Transverse colon (tissue), 4 donors: ENCODE measurements around the gene RAB40C. TPM values are rescaled to one million over a fixed set of nuclear protein-coding genes. Genes with fewer than 3 reads are reported as not detected.

Experiments used
- DNase-seq: peaks from one replicate; pipeline ENCODE4 v3.0.0-alpha.2; 2019
- H3K27ac ChIP-seq, 4 donors: fragments of 200-600 bp; sonication (generic); 2 replicates each; pipeline ENCODE4 v1.5.1; 2016 to 2018; ENCODE audit warnings: inconsistent platforms in 4 of 4
- H3K27me3 ChIP-seq: fragments of 200-600 bp; sonication (generic); 2 replicates; pipeline ENCODE4 v1.5.1; 2017; ENCODE audit warnings: inconsistent platforms
- H3K36me3 ChIP-seq, 4 donors: fragments of 200-600 bp; sonication (generic); 2 replicates each; pipeline ENCODE4 v1.5.1; 2017 to 2019; ENCODE audit warnings: inconsistent platforms in 4 of 4
- H3K4me1 ChIP-seq, 4 donors: fragments of 200-600 bp; sonication (generic); 2 replicates each; pipeline ENCODE4 v1.5.1; 2017 to 2020; ENCODE audit warnings: inconsistent platforms in 4 of 4
- H3K4me3 ChIP-seq, 4 donors: fragments of 200-600 bp; sonication (generic); 1 replicate in 1 of 4; 2 replicates in 3 of 4; pipeline versions ENCODE4 v1.5.1 to v1.6.1; 2017 to 2019; ENCODE audit warnings: inconsistent platforms in 4 of 4
- H3K9me3 ChIP-seq, 2 donors: fragments of 200-600 bp; sonication (generic); 2 replicates each; pipeline ENCODE4 v1.5.1; 2017 to 2019; ENCODE audit warnings: inconsistent platforms in 2 of 2
- CTCF ChIP-seq, 5 experiments: fragments of 200-600 bp in 3 of 5; fragments of 450-650 bp in 2 of 5; sonication (generic) in 3 of 5; IDR thresholded peaks; 1 replicate in 2 of 5; 2 replicates in 3 of 5; pipeline ENCODE4 v1.5.1; 2016 to 2017; ENCODE audit warnings: antibody characterized with exemption in 5 of 5, inconsistent platforms in 3 of 5, mild to moderate bottlenecking in 2 of 5, moderate library complexity in 1 of 5
- EP300 ChIP-seq: sonication (generic); formaldehyde crosslinking; IDR thresholded peaks from one replicate; pipeline ENCODE4 v1.6.1; 2017; ENCODE audit warnings: antibody characterized with exemption, low read depth
- POLR2A ChIP-seq: fragments of 450-650 bp; IDR thresholded peaks from one replicate; pipeline ENCODE4 v1.6.1; 2016; ENCODE audit warnings: antibody characterized with exemption, mild to moderate bottlenecking, moderate library complexity
- POLR2AphosphoS5 ChIP-seq, 3 donors: sonication (generic); formaldehyde crosslinking; IDR thresholded peaks; one replicate each; pipeline ENCODE4 v1.6.1; 2016; ENCODE audit warnings: antibody characterized with exemption in 3 of 3
- WGBS, 2 donors: methylation state at CpG; one replicate each; pipeline ENCODE4 v1.1.5; 2018; ENCODE audit warnings: low coverage in 1 of 2; 5-methylcytosine and 5-hydroxymethylcytosine counted together
- in situ Hi-C, 4 donors: fragments of 200-750 bp; cut with MboI; loops; one replicate each; pipeline versions ENCODE4 v1.15.0 to v1.15.1; 2017; ENCODE audit warnings: low sequenced_read_pairs in 3 of 4, low pct_ligation_motif_present in 1 of 4, low pct_unique_long_range_greater_than_20kb in 1 of 4
- intact Hi-C: fragments of 100-400 bp; cut with DNase I; formaldehyde crosslinking; loops from one replicate; pipeline ENCODE4 v1.15.1; 2023; ENCODE audit warnings: low total_unique reads
- total RNA-seq, 4 donors: library from RNA; depleted of rRNA; stranded (reverse); fragments of >200 nt; gene quantifications; one replicate each; pipeline ENCODE4 v1.1.0, GENCODE V29; 2016

The RAB40C gene
- total RNA-seq, 4 donors from 2014 or later: 54.8 to 111 (median 83.5) TPM

- TF ChIP-seq POLR2A (no peak), POLR2AphosphoS5 (IDR thresholded peaks at IDR 0.05) (no peak), EP300 (no peak), CTCF (IDR thresholded peaks at IDR 0.05) (no peak)
- peak; percentile 56 for DNase-seq
- no peaks in the 10 kb centered on the region for H3K9me3 ChIP-seq
- in situ Hi-C loops: no loop called here
- 69% methylated on average over 20 of the region's 24 CpGs; no CpG with 5 or more reads in 1 of the 2 donors for WGBS, 2 donors
- peak overlapping the region in 1 of 4 donors; percentile 90 for H3K4me3 ChIP-seq
- H3K36me3 ChIP-seq: no peaks in the 10 kb centered on the region
- peak overlapping the region; percentile 85 to 93 (median 92) for H3K27ac ChIP-seq
- H3K4me1 ChIP-seq: peaks cover 25 to 56% (median 49%) of the 10 kb centered on the region in 4 donors
- H3K27me3 ChIP-seq: no peaks in the 10 kb centered on the region
- intact Hi-C loops: no loop called here
These were observed 2.8 kb downstream of the RAB40C start for GRCh38 chr16:592518-593306.

- Histone ChIP-seq H3K9me3 (no peaks in the 10 kb centered on the region), H3K36me3 (no peaks in the 10 kb centered on the region), H3K4me1 (peaks cover 19 to 50% (median 42%) of the 10 kb centered on the region in 4 donors), H3K27ac (peak overlapping the region; percentile 85 to 93 (median 92)), H3K27me3 (no peaks in the 10 kb centered on the region), H3K4me3 (peak overlapping the region in 2 of 4 donors; percentile 2 to 29)
- intact Hi-C loops (no loop called here), in situ Hi-C loops (no loop called here)
- 70% methylated on average over 9 of the region's 9 CpGs; no CpG with 5 or more reads in 1 of the 2 donors for WGBS, 2 donors
- DNase-seq: peak; percentile 73
- TF ChIP-seq CTCF (IDR thresholded peaks at IDR 0.05) (no peak), POLR2AphosphoS5 (IDR thresholded peaks at IDR 0.05) (peak; percentile 44 to 86 (median 80)), POLR2A (peak; percentile 66), EP300 (no peak)
These were observed 3.5 kb downstream of the RAB40C start for GRCh38 chr16:593406-593805.

GRCh38 chr16:593807-594206 is 3.9 kb downstream of the RAB40C start:
- TF ChIP-seq CTCF (IDR thresholded peaks at IDR 0.05) (peak in 2 of 5 experiments; percentile 27 to 47), POLR2A (no peak), EP300 (no peak), POLR2AphosphoS5 (IDR thresholded peaks at IDR 0.05) (no peak)
- WGBS, 2 donors: 52% methylated on average over 16 of the region's 16 CpGs; no CpG with 5 or more reads in 1 of the 2 donors
- H3K9me3 ChIP-seq: no peaks in the 10 kb centered on the region
- no peaks in the 10 kb centered on the region for H3K36me3 ChIP-seq
- H3K4me1 ChIP-seq: peaks cover 19 to 48% (median 41%) of the 10 kb centered on the region in 4 donors
- no peak for DNase-seq
- peak overlapping the region in 2 of 4 donors; percentile 2 to 29 for H3K4me3 ChIP-seq
- in situ Hi-C loops: no loop called here
- peak overlapping the region; percentile 85 to 93 (median 92) for H3K27ac ChIP-seq
- intact Hi-C loops: loop anchor here (2.0 kb wide), 1 partner anchor 37 kb away; the partner anchor contains the start of gene WFIKKN1
- H3K27me3 ChIP-seq: no peaks in the 10 kb centered on the region

- H3K4me3 ChIP-seq: no peak overlapping the region
- no peak for DNase-seq
- H3K36me3 ChIP-seq: no peaks in the 10 kb centered on the region
- in situ Hi-C loops: no loop called here
- TF ChIP-seq CTCF (IDR thresholded peaks at IDR 0.05) (no peak), POLR2AphosphoS5 (IDR thresholded peaks at IDR 0.05) (no peak), POLR2A (no peak), EP300 (no peak)
- H3K27ac ChIP-seq: peak overlapping the region in 2 of 4 donors; percentile 92 to 93
- intact Hi-C loops: loop anchor here (2.0 kb wide), 1 partner anchor 36 kb away; the partner anchor contains the start of gene WFIKKN1
- 88% methylated on average over 18 of the region's 18 CpGs; no CpG with 5 or more reads in 1 of the 2 donors for WGBS, 2 donors
- no peaks in the 10 kb centered on the region for H3K9me3 ChIP-seq
- H3K27me3 ChIP-seq: no peaks in the 10 kb centered on the region
- peaks cover 19 to 48% (median 41%) of the 10 kb centered on the region in 4 donors for H3K4me1 ChIP-seq
These were observed 5.2 kb downstream of the RAB40C start for GRCh38 chr16:595094-595528.
